Measurements from ENCODE around the gene PORCN. TPM values are rescaled to one million over a fixed set of nuclear protein-coding genes. Genes with fewer than 3 reads are reported as not detected.

Gene PORCN
- total and polyA plus RNA-seq, 4 experiments from 2014 or later = 10.6 to 15.4 (median 14.5) TPM

DNA sequence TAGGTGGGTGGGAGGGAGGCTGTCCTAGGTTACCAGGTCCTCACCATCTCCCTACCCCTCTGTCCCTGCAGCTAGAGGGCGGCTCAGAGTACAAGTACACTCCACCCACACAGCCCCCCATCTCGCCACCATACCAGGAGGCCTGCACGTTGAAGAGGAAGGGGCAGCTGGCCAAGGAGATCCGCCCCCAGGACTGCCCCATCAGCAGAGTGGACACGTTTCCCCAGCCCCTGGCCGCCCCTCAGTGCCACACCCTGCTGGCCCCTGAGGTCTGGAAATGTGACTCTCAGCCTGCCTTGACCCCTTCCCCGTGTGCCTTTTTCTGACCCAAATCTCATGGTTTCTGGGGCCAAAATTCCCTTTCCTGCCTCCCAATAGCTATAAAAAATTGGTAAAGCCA lies 26.3 kb upstream of the PORCN start:
- H3K4me3 ChIP-seq (ENCODE audit: low read length in 2 of 2) = no peak overlapping the region
- Mint-ChIP-seq H3K27me3 (no peaks in the 10 kb centered on the region), H3K27ac (peak overlapping the region in 1 of 7 donors; percentile 22), H3K36me3 (peaks cover 9 to 36% of the 10 kb centered on the region in 2 donors), H3K4me3 (no peak overlapping the region), H3K4me1 (peaks cover 2 to 8% (median 4%) of the 10 kb centered on the region in 4 donors), H3K9me3 (no peaks in the 10 kb centered on the region)
- H3K27me3 ChIP-seq (ENCODE audit: insufficient read depth, low read length) = no peaks in the 10 kb centered on the region
- no peak for DNase-seq
- no peaks in the 10 kb centered on the region for H3K9me3 ChIP-seq (ENCODE audit: control insufficient read depth in 1 of 2, low read length in 2 of 2)
- ChIA-PET POLR2A (ENCODE audit: partially characterized antibody) (no interaction called here), CTCF (ENCODE audit: partially characterized antibody) (no interaction called here)
- H3K4me1 ChIP-seq (ENCODE audit: insufficient read depth, low read length) = peaks cover 5% of the 10 kb centered on the region
- H3K27ac ChIP-seq (ENCODE audit: low read depth, low read length) = no peak overlapping the region
- intact Hi-C loops (cut with micrococcal nuclease) = no loop called here
- H3K36me3 ChIP-seq (ENCODE audit: insufficient read depth, low read length) = peaks cover 16% of the 10 kb centered on the region

- Mint-ChIP-seq H3K27ac (no peak overlapping the region), H3K4me1 (no peaks in the 10 kb centered on the region), H3K27me3 (no peaks in the 10 kb centered on the region), H3K9me3 (no peaks in the 10 kb centered on the region), H3K4me3 (no peak overlapping the region), H3K36me3 (peaks cover 0 to 5% of the 10 kb centered on the region in 2 donors)
- peaks cover 6% of the 10 kb centered on the region for H3K36me3 ChIP-seq (ENCODE audit: insufficient read depth, low read length)
- no peak overlapping the region for H3K4me3 ChIP-seq (ENCODE audit: low read length in 2 of 2)
- H3K9me3 ChIP-seq (ENCODE audit: control insufficient read depth in 1 of 2, low read length in 2 of 2) = no peaks in the 10 kb centered on the region
- H3K4me1 ChIP-seq (ENCODE audit: insufficient read depth, low read length) = no peaks in the 10 kb centered on the region
- intact Hi-C loops (cut with micrococcal nuclease) = no loop called here
- no peak overlapping the region for H3K27ac ChIP-seq (ENCODE audit: low read depth, low read length)
- POLR2A ChIA-PET (ENCODE audit: partially characterized antibody) = no interaction called here
- no peak for DNase-seq
- H3K27me3 ChIP-seq (ENCODE audit: insufficient read depth, low read length) = no peaks in the 10 kb centered on the region
- CTCF ChIA-PET (ENCODE audit: partially characterized antibody) = no interaction called here
Observed at GRCh38 chrX:48487362-48487798, 21.4 kb upstream of the PORCN start.

- H3K4me1 Mint-ChIP-seq = no peaks in the 10 kb centered on the region
- H3K4me3 Mint-ChIP-seq = no peak overlapping the region
- DNase-seq = no peak
- CTCF ChIA-PET (ENCODE audit: partially characterized antibody) = no interaction called here
- no peaks in the 10 kb centered on the region for H3K9me3 ChIP-seq (ENCODE audit: control insufficient read depth in 1 of 2, low read length in 2 of 2)
- peaks cover 0 to 1% of the 10 kb centered on the region in 2 donors for H3K36me3 Mint-ChIP-seq
- POLR2A ChIA-PET (ENCODE audit: partially characterized antibody) = no interaction called here
- H3K27ac ChIP-seq (ENCODE audit: low read depth, low read length) = no peak overlapping the region
- no peaks in the 10 kb centered on the region for H3K9me3 Mint-ChIP-seq
- H3K4me1 ChIP-seq (ENCODE audit: insufficient read depth, low read length) = no peaks in the 10 kb centered on the region
- intact Hi-C loops (cut with micrococcal nuclease) = no loop called here
- no peak overlapping the region for H3K4me3 ChIP-seq (ENCODE audit: low read length in 2 of 2)
- no peaks in the 10 kb centered on the region for H3K27me3 ChIP-seq (ENCODE audit: insufficient read depth, low read length)
- H3K27ac Mint-ChIP-seq = no peak overlapping the region
- H3K27me3 Mint-ChIP-seq = no peaks in the 10 kb centered on the region
- peaks cover under 1% of the 10 kb centered on the region for H3K36me3 ChIP-seq (ENCODE audit: insufficient read depth, low read length)
Observed at GRCh38 chrX:48488034-48488433, 20.8 kb upstream of the PORCN start.

GRCh38 chrX:48489296-48489695 lies 19.5 kb upstream of the PORCN start:
- H3K4me1 Mint-ChIP-seq = no peaks in the 10 kb centered on the region
- H3K4me3 ChIP-seq (ENCODE audit: low read length in 2 of 2) = no peak overlapping the region
- intact Hi-C loops (cut with micrococcal nuclease) = no loop called here
- no peaks in the 10 kb centered on the region for H3K27me3 ChIP-seq (ENCODE audit: insufficient read depth, low read length)
- H3K4me3 Mint-ChIP-seq = no peak overlapping the region
- H3K36me3 ChIP-seq (ENCODE audit: insufficient read depth, low read length) = no peaks in the 10 kb centered on the region
- no peaks in the 10 kb centered on the region for H3K9me3 ChIP-seq (ENCODE audit: control insufficient read depth in 1 of 2, low read length in 2 of 2)
- no peaks in the 10 kb centered on the region for H3K27me3 Mint-ChIP-seq
- DNase-seq = no peak
- CTCF ChIA-PET (ENCODE audit: partially characterized antibody) = interaction anchor here (0.7 kb wide), 1 partner anchor 24 kb away, joined by 3 read pairs; no protein-coding TSS in a partner anchor
- H3K27ac Mint-ChIP-seq = no peak overlapping the region
- H3K4me1 ChIP-seq (ENCODE audit: insufficient read depth, low read length) = no peaks in the 10 kb centered on the region
- POLR2A ChIA-PET (ENCODE audit: partially characterized antibody) = no interaction called here
- peaks cover 0 to 3% (median 0%) of the 10 kb centered on the region in 8 donors for H3K9me3 Mint-ChIP-seq
- H3K27ac ChIP-seq (ENCODE audit: low read depth, low read length) = no peak overlapping the region
- no peaks in the 10 kb centered on the region for H3K36me3 Mint-ChIP-seq

DNA sequence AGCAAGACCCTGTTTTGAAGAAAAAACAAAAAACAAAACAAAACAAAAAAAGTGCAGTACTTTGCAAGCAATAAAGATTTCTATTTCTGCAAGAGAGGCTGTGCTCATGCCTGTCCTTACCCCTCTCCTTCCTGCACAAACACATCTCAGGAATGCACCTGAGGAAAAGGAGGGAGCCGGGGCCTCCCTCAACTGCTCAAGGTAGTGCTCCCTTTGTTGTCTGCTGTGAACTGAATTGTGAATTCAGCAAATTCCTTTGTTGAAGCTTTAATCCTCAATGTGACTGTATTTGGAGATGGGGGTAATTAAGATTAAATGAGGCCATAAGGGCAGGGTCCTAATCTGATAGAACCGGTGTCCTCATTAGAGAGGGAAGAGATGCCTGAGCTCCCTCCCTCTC lies 18.9 kb upstream of the PORCN start:
- H3K4me1 ChIP-seq (ENCODE audit: insufficient read depth, low read length) = no peaks in the 10 kb centered on the region
- H3K9me3 ChIP-seq (ENCODE audit: control insufficient read depth in 1 of 2, low read length in 2 of 2) = no peaks in the 10 kb centered on the region
- no peak overlapping the region for H3K27ac Mint-ChIP-seq
- intact Hi-C loops (cut with micrococcal nuclease) = no loop called here
- no peak overlapping the region for H3K4me3 Mint-ChIP-seq
- ChIA-PET POLR2A (ENCODE audit: partially characterized antibody) (no interaction called here), CTCF (ENCODE audit: partially characterized antibody) (interaction anchor here (0.7 kb wide), 1 partner anchor 23 kb away, joined by 3 read pairs; no protein-coding TSS in a partner anchor)
- H3K27me3 ChIP-seq (ENCODE audit: insufficient read depth, low read length) = no peaks in the 10 kb centered on the region
- H3K36me3 Mint-ChIP-seq = no peaks in the 10 kb centered on the region
- no peaks in the 10 kb centered on the region for H3K36me3 ChIP-seq (ENCODE audit: insufficient read depth, low read length)
- no peaks in the 10 kb centered on the region for H3K27me3 Mint-ChIP-seq
- DNase-seq = no peak
- H3K4me3 ChIP-seq (ENCODE audit: low read length in 2 of 2) = no peak overlapping the region
- H3K9me3 Mint-ChIP-seq = peaks cover 0 to 3% (median 0%) of the 10 kb centered on the region in 8 donors
- no peaks in the 10 kb centered on the region for H3K4me1 Mint-ChIP-seq
- H3K27ac ChIP-seq (ENCODE audit: low read depth, low read length) = no peak overlapping the region

- H3K27ac Mint-ChIP-seq = no peak overlapping the region
- DNase-seq = no peak
- no peak overlapping the region for H3K4me3 Mint-ChIP-seq
- Histone ChIP-seq H3K4me1 (ENCODE audit: insufficient read depth, low read length) (no peaks in the 10 kb centered on the region), H3K36me3 (ENCODE audit: insufficient read depth, low read length) (no peaks in the 10 kb centered on the region), H3K27ac (ENCODE audit: low read depth, low read length) (no peak overlapping the region), H3K27me3 (ENCODE audit: insufficient read depth, low read length) (no peaks in the 10 kb centered on the region), H3K9me3 (ENCODE audit: control insufficient read depth in 1 of 2, low read length in 2 of 2) (no peaks in the 10 kb centered on the region), H3K4me3 (ENCODE audit: low read length in 2 of 2) (no peak overlapping the region)
- H3K9me3 Mint-ChIP-seq = peaks cover 0 to 3% (median 0%) of the 10 kb centered on the region in 8 donors
- ChIA-PET POLR2A (ENCODE audit: partially characterized antibody) (no interaction called here), CTCF (ENCODE audit: partially characterized antibody) (no interaction called here)
- H3K4me1 Mint-ChIP-seq = no peaks in the 10 kb centered on the region
- H3K36me3 Mint-ChIP-seq = no peaks in the 10 kb centered on the region
- intact Hi-C loops (cut with micrococcal nuclease) = no loop called here
- no peaks in the 10 kb centered on the region for H3K27me3 Mint-ChIP-seq
Observed at GRCh38 chrX:48490661-48491060, 18.1 kb upstream of the PORCN start.

DNA sequence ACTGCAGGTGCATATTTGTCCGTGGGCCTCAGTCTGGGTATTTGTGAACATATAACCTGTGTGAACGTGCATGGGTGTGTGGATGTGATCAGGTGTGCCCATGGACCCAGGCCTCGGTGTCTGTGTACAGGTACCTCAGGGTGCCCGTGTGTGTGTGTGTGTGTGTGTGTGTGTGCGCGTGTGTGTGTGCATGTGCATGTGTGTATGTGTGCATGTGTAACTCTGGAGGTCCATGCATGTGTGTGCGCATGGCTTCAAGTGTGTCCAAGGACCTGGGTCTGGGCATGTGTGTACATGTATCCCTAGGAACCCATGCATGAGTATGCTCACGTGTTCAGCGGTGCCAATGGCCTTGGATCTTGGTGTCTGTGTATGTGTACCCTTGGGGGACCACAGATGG lies 17.0 kb upstream of the PORCN start:
- H3K36me3 ChIP-seq (ENCODE audit: insufficient read depth, low read length) = no peaks in the 10 kb centered on the region
- ChIA-PET POLR2A (ENCODE audit: partially characterized antibody) (no interaction called here), CTCF (ENCODE audit: partially characterized antibody) (no interaction called here)
- Mint-ChIP-seq H3K36me3 (no peaks in the 10 kb centered on the region), H3K4me1 (no peaks in the 10 kb centered on the region), H3K27ac (no peak overlapping the region), H3K9me3 (peaks cover 0 to 3% (median 0%) of the 10 kb centered on the region in 8 donors), H3K4me3 (no peak overlapping the region), H3K27me3 (no peaks in the 10 kb centered on the region)
- no peak for DNase-seq
- no peaks in the 10 kb centered on the region for H3K4me1 ChIP-seq (ENCODE audit: insufficient read depth, low read length)
- no peaks in the 10 kb centered on the region for H3K9me3 ChIP-seq (ENCODE audit: control insufficient read depth in 1 of 2, low read length in 2 of 2)
- H3K4me3 ChIP-seq (ENCODE audit: low read length in 2 of 2) = no peak overlapping the region
- no peaks in the 10 kb centered on the region for H3K27me3 ChIP-seq (ENCODE audit: insufficient read depth, low read length)
- no peak overlapping the region for H3K27ac ChIP-seq (ENCODE audit: low read depth, low read length)
- intact Hi-C loops (cut with micrococcal nuclease) = no loop called here
